ENCODE results near the gene EMC6. TPM values are rescaled to one million over a fixed set of nuclear protein-coding genes. Genes with fewer than 3 reads are reported as not detected.
A peak's percentile ranks its signal among the peaks of the same experiment; 100 is the strongest.

The EMC6 gene
- total and polyA plus RNA-seq, 2 of the 4 experiments (the other 2 are of a cell fraction), result 10.9 to 80.5 TPM

GRCh38 chr17:3695129-3695722 lies 26.6 kb downstream of the EMC6 start:
- H3K9ac ChIP-seq (ENCODE audit: low read depth, low read length), result no peak overlapping the region
- no peak overlapping the region for H3K4ac ChIP-seq (ENCODE audit: low read depth, low read length)
- in situ Hi-C loops (cut with MboI; ENCODE audit: low sequenced_read_pairs), result no loop called here
- H4K91ac ChIP-seq (ENCODE audit: insufficient read depth, low read depth, low read length), result no peak overlapping the region
- H2BK5ac ChIP-seq (ENCODE audit: low read depth, low read length, poor library complexity, severe bottlenecking), result no peak overlapping the region
- TF ChIP-seq SMC3 (IDR thresholded peaks at IDR 0.05; ENCODE audit: low read depth, low read length) (no peak), CTCF (conservative IDR thresholded peaks at IDR 0.05; ENCODE audit: low read depth, low read length) (no peak), MAZ (IDR thresholded peaks at IDR 0.05; ENCODE audit: borderline replicate concordance, low read depth, low read length) (no peak), MXI1 (IDR thresholded peaks at IDR 0.05; ENCODE audit: borderline replicate concordance, low read depth, low read length) (no peak)
- H2BK120ac ChIP-seq (ENCODE audit: low read depth, low read length), result no peak overlapping the region
- DNase-seq (no peak), ATAC-seq (ENCODE audit: low read depth) (peak; percentile 42)
- no peak overlapping the region for H3K27ac ChIP-seq (ENCODE audit: insufficient read depth, low read length)
- H3K36me3 ChIP-seq (ENCODE audit: control insufficient read depth, insufficient read depth, low read length), result no peaks in the 10 kb centered on the region
- ChIA-PET CTCF (interaction anchor here (1.0 to 1.1 kb wide), 2 partner anchors 13 to 37 kb away, joined by 3 read pairs; no protein-coding TSS in a partner anchor), POLR2A (ENCODE audit: unreplicated experiment) (no interaction called here)
- 0% methylated on average over 3 of the region's 17 CpGs; no CpG with 5 or more reads in 1 of the 2 experiments for WGBS, 2 experiments (ENCODE audit: extremely low coverage in 2 of 2, insufficient read length in 1 of 2)
- no peaks in the 10 kb centered on the region for H4K20me1 ChIP-seq (ENCODE audit: insufficient read depth, low read length)
- peak overlapping the region; percentile 79 for H3K4me3 ChIP-seq (ENCODE audit: insufficient read depth, low read depth, low read length)
- no peak overlapping the region for H3K56ac ChIP-seq (ENCODE audit: extremely low read depth, insufficient read depth, low read length)
- no TSS peak for BruUV-seq (replicated peaks)
- no peak overlapping the region for H3K14ac ChIP-seq (replicated peaks; ENCODE audit: low read depth, low read length)
- H2AK5ac ChIP-seq (ENCODE audit: low read depth, low read length), result no peak overlapping the region; the same call in 1 of the 2 replicates
- peak overlapping the region; percentile 55 for H2AK9ac ChIP-seq (replicated peaks; ENCODE audit: low read depth, low read length, poor library complexity)
- intact Hi-C loops (cut with micrococcal nuclease), result loop anchor here (1.0 kb wide), 1 partner anchor 39 kb away; no protein-coding TSS in a partner anchor
- H4K5ac ChIP-seq (ENCODE audit: low read depth, low read length), result no peak overlapping the region
- H3K4me1 ChIP-seq (ENCODE audit: control insufficient read depth, insufficient read depth, low read length), result peaks cover 4% of the 10 kb centered on the region; the same call in 1 of the 2 replicates
- no peak overlapping the region for H4K8ac ChIP-seq (ENCODE audit: low read depth in 2 of 2, low read length in 2 of 2)
- H3K23ac ChIP-seq (ENCODE audit: low read depth, low read length), result peak overlapping the region; percentile 38; the same call in 1 of the 2 replicates
- no peak overlapping the region for H2BK15ac ChIP-seq (ENCODE audit: low read depth, low read length)
- H3K9me1 ChIP-seq (ENCODE audit: insufficient read depth, low read length), result no peaks in the 10 kb centered on the region
- H3K18ac ChIP-seq (ENCODE audit: low read depth, low read length), result no peak overlapping the region
- H2AFZ ChIP-seq (replicated peaks; ENCODE audit: low read length, poor library complexity), result peak overlapping the region; percentile 94
- H3K9me3 ChIP-seq (ENCODE audit: control insufficient read depth, insufficient read depth, low read length), result peaks cover 12% of the 10 kb centered on the region
- H3K4me2 ChIP-seq (ENCODE audit: low read depth, low read length), result peak overlapping the region; percentile 90
- H2BK20ac ChIP-seq (ENCODE audit: low read depth, low read length), result no peak overlapping the region
- dilution Hi-C loops (cut with HindIII; ENCODE audit: low sequenced_read_pairs, unreplicated experiment), result no loop called here
- H3K79me1 ChIP-seq (ENCODE audit: low read depth in 1 of 2, low read length in 2 of 2), result no peaks in the 10 kb centered on the region
- peaks cover 17% of the 10 kb centered on the region for H3K27me3 ChIP-seq (ENCODE audit: control insufficient read depth, insufficient read depth, low read length)
